HEK293 (cell line): Measurements from ENCODE around the gene USP5.

ENCODE experiments used
- BCL11A ChIP-seq: fragments of 450-650 bp; formaldehyde crosslinking; IDR thresholded peaks from 2 replicates; pipeline ENCODE4 v1.5.1; 2016; ENCODE audit warnings: low read depth, missing biosample characterization, missing genetic modification characterization
- HIC1 ChIP-seq: fragments of 450-650 bp; formaldehyde crosslinking; IDR thresholded peaks from 2 replicates; pipeline ENCODE4 v1.5.1; 2016; ENCODE audit warnings: missing biosample characterization, missing genetic modification characterization
- HOXC10 ChIP-seq: sonication (generic); formaldehyde crosslinking; IDR thresholded peaks from 2 replicates; pipeline ENCODE4 v1.8.1; 2023; ENCODE audit warnings: mild to moderate bottlenecking, missing genetic modification reagents
- KLF1 ChIP-seq: fragments of 450-650 bp; formaldehyde crosslinking; IDR thresholded peaks from 2 replicates; pipeline ENCODE4 v1.5.1; 2016; ENCODE audit warnings: missing biosample characterization, missing genetic modification characterization
- PBX3 ChIP-seq: sonication (generic); formaldehyde crosslinking; IDR thresholded peaks from 2 replicates; pipeline ENCODE4 v1.8.1; 2022; ENCODE audit warnings: mild to moderate bottlenecking, moderate library complexity, missing genetic modification reagents
- SCRT1 ChIP-seq: fragments of 450-650 bp; formaldehyde crosslinking; IDR thresholded peaks from 2 replicates; pipeline ENCODE4 v1.5.1; 2016; ENCODE audit warnings: missing biosample characterization, missing genetic modification characterization, borderline replicate concordance
- SP3 ChIP-seq: fragments of 450-650 bp; formaldehyde crosslinking; IDR thresholded peaks from 2 replicates; pipeline ENCODE4 v1.5.1; 2016; ENCODE audit warnings: missing biosample characterization, missing genetic modification characterization
- SP7 ChIP-seq: fragments of 450-650 bp; formaldehyde crosslinking; IDR thresholded peaks from 2 replicates; pipeline ENCODE4 v1.5.1; 2016; ENCODE audit warnings: missing biosample characterization, missing genetic modification characterization
- TCF7L2 ChIP-seq: IDR thresholded peaks from 2 replicates; pipeline ENCODE4 v1.6.1; 2011; ENCODE audit warnings: low read depth, mild to moderate bottlenecking, inconsistent platforms, low read length, moderate library complexity, borderline replicate concordance
- WT1 ChIP-seq: fragments of 450-650 bp; formaldehyde crosslinking; IDR thresholded peaks from 2 replicates; pipeline ENCODE4 v1.5.1; 2016; ENCODE audit warnings: missing biosample characterization, missing genetic modification characterization
- YY2 ChIP-seq: fragments of 450-650 bp; formaldehyde crosslinking; IDR thresholded peaks from 2 replicates; pipeline ENCODE4 v1.5.1; 2016; ENCODE audit warnings: missing biosample characterization, missing genetic modification characterization
- ZBTB10 ChIP-seq: fragments of 450-650 bp; formaldehyde crosslinking; IDR thresholded peaks from 2 replicates; pipeline ENCODE4 v1.5.1; 2016; ENCODE audit warnings: missing biosample characterization, missing genetic modification characterization
- ZBTB17 ChIP-seq: fragments of 450-650 bp; formaldehyde crosslinking; IDR thresholded peaks from 2 replicates; pipeline ENCODE4 v1.5.1; 2016; ENCODE audit warnings: missing biosample characterization, missing genetic modification characterization
- ZEB2 ChIP-seq: fragments of 450-650 bp; formaldehyde crosslinking; IDR thresholded peaks from 2 replicates; pipeline ENCODE4 v1.5.1; 2016; ENCODE audit warnings: missing biosample characterization, missing genetic modification characterization
- ZIC2 ChIP-seq: fragments of 450-650 bp; formaldehyde crosslinking; IDR thresholded peaks from 2 replicates; pipeline ENCODE4 v1.5.1; 2016; ENCODE audit warnings: missing biosample characterization, missing genetic modification characterization
- ZNF133 ChIP-seq: fragments of 450-650 bp; formaldehyde crosslinking; IDR thresholded peaks from 2 replicates; pipeline ENCODE4 v1.5.1; 2016; ENCODE audit warnings: missing biosample characterization, missing genetic modification characterization
- ZNF214 ChIP-seq: fragments of 450-650 bp; formaldehyde crosslinking; IDR thresholded peaks from 2 replicates; pipeline ENCODE4 v1.5.1; 2017; ENCODE audit warnings: missing biosample characterization, mild to moderate bottlenecking, missing genetic modification characterization, borderline replicate concordance
- ZNF335 ChIP-seq: fragments of 450-650 bp; formaldehyde crosslinking; conservative IDR thresholded peaks from 2 replicates; pipeline ENCODE4 v1.5.1; 2016; ENCODE audit warnings: missing biosample characterization, missing genetic modification characterization
- ZNF366 ChIP-seq: fragments of 450-650 bp; formaldehyde crosslinking; conservative IDR thresholded peaks from 2 replicates; pipeline ENCODE4 v1.5.1; 2016; ENCODE audit warnings: missing biosample characterization, missing genetic modification characterization
- ZNF391 ChIP-seq: fragments of 450-650 bp; formaldehyde crosslinking; IDR thresholded peaks from 2 replicates; pipeline ENCODE4 v1.5.1; 2016; ENCODE audit warnings: low read depth, missing biosample characterization, missing genetic modification characterization, borderline replicate concordance
- ZNF473 ChIP-seq: fragments of 450-650 bp; formaldehyde crosslinking; IDR thresholded peaks from 2 replicates; pipeline ENCODE4 v1.5.1; 2017; ENCODE audit warnings: missing biosample characterization, missing genetic modification characterization
- ZNF488 ChIP-seq: fragments of 450-650 bp; formaldehyde crosslinking; IDR thresholded peaks from 2 replicates; pipeline ENCODE4 v1.5.1; 2016; ENCODE audit warnings: missing biosample characterization, missing genetic modification characterization
- ZNF513 ChIP-seq: fragments of 450-650 bp; IDR thresholded peaks from 2 replicates; pipeline ENCODE4 v1.5.1; 2018; ENCODE audit warnings: missing biosample characterization, missing genetic modification characterization
- ZNF521 ChIP-seq: fragments of 450-650 bp; formaldehyde crosslinking; IDR thresholded peaks from 2 replicates; pipeline ENCODE4 v1.5.1; 2017; ENCODE audit warnings: missing biosample characterization, mild to moderate bottlenecking, missing genetic modification characterization
- ZNF600 ChIP-seq: fragments of 450-650 bp; formaldehyde crosslinking; IDR thresholded peaks from 2 replicates; pipeline ENCODE4 v1.5.1; 2016; ENCODE audit warnings: missing biosample characterization, missing genetic modification characterization
- ZNF664 ChIP-seq: fragments of 450-650 bp; formaldehyde crosslinking; IDR thresholded peaks from 2 replicates; pipeline ENCODE4 v1.5.1; 2016; ENCODE audit warnings: missing biosample characterization, missing genetic modification characterization
- ZNF776 ChIP-seq: fragments of 450-650 bp; formaldehyde crosslinking; IDR thresholded peaks from 2 replicates; pipeline ENCODE4 v1.5.0; 2017; ENCODE audit warnings: missing biosample characterization, missing genetic modification characterization, borderline replicate concordance
- ZSCAN16 ChIP-seq: fragments of 450-650 bp; formaldehyde crosslinking; IDR thresholded peaks from 2 replicates; pipeline ENCODE4 v1.5.1; 2016; ENCODE audit warnings: missing biosample characterization, missing genetic modification characterization
- ZSCAN4 ChIP-seq: fragments of 450-650 bp; formaldehyde crosslinking; IDR thresholded peaks from 2 replicates; pipeline ENCODE4 v1.5.1; 2017; ENCODE audit warnings: missing biosample characterization, missing genetic modification characterization
- TF ChIP-seq, protein P1 (sequence below): fragments of 450-650 bp; formaldehyde crosslinking; IDR thresholded peaks from 2 replicates; pipeline ENCODE4 v1.5.1; 2016; ENCODE audit warnings: missing biosample characterization, missing genetic modification characterization

Gene USP5

DNA sequence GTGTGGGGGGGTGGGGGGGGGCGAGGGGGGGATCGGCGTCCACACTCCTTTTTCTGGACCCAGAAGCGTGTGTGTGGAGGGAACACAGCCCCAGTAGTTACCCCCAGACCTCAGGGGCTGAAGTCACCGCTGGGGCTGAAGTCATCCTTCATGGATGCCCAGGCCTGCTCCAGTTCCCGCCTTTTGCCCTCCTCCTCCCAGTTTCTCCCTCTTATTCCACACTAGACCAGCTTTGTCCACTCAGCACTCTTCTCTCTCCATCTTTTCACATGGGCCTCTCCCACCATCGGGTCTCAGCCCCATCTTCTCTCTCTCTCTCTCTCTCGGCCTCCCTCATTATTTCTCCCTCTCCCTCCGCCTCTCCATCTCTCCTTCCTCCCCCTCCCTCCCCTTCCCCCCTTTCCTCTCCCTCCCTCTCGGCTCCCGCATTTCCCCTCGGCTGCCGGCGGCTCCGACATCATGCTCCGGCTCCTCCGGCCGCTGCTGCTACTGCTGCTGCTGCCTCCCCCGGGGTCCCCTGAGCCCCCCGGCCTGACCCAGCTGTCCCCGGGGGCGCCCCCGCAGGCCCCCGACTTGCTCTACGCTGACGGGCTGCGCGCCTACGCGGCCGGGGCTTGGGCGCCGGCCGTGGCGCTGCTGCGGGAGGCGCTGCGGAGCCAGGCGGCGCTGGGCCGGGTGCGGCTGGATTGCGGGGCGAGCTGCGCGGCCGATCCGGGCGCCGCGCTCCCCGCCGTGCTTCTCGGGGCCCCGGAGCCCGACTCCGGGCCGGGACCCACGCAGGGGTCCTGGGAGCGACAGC, 23.8 kb upstream of the USP5 start, which contains the start of gene P3H3 (continued):
- peak; percentile 39; the same call in 1 of the 2 replicates for TF ChIP-seq ZSCAN4 (tag by site-specific recombination)
- peak; percentile 30 for TF ChIP-seq ZNF600 (tag by site-specific recombination)
- TF ChIP-seq HIC1 (tag by site-specific recombination): peak; percentile 93
- TF ChIP-seq ZNF366: peak; percentile 99
- peak; percentile 52 for TF ChIP-seq ZNF335 (tag by site-specific recombination)
- TF ChIP-seq ZEB2 (tag by site-specific recombination): peak; percentile 65
- no peak for TF ChIP-seq HOXC10
- peak; percentile 35; the same call in 1 of the 2 replicates for TF ChIP-seq KLF1 (tag by site-specific recombination)
- TF ChIP-seq, protein P1, sequence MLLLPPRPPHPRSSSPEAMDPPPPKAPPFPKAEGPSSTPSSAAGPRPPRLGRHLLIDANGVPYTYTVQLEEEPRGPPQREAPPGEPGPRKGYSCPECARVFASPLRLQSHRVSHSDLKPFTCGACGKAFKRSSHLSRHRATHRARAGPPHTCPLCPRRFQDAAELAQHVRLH (tag by site-specific recombination): peak; percentile 72
- no peak for TF ChIP-seq ZSCAN16 (tag by site-specific recombination)
- TF ChIP-seq ZNF521 (tag by site-specific recombination): no peak
- TF ChIP-seq ZBTB17 (tag by site-specific recombination): peak; percentile 57; the same call in 1 of the 2 replicates
- peak; percentile 81 for TF ChIP-seq YY2 (tag by site-specific recombination)
- no peak for TF ChIP-seq ZNF473
- peak; percentile 75 for TF ChIP-seq WT1 (tag by site-specific recombination)
- TF ChIP-seq ZNF133 (tag by site-specific recombination): no peak
- peak; percentile 26; the same call in 1 of the 2 replicates for TF ChIP-seq ZNF664
- no peak for TF ChIP-seq SCRT1 (tag by site-specific recombination)
- peak; percentile 63; the same call in 1 of the 2 replicates for TF ChIP-seq ZNF391
- no peak for TF ChIP-seq ZIC2 (tag by site-specific recombination)
- peak; percentile 95 for TF ChIP-seq ZBTB10 (tag by site-specific recombination)
- TF ChIP-seq PBX3: no peak; the same call in 1 of the 2 replicates
- peak; percentile 41; the same call in 1 of the 2 replicates for TF ChIP-seq ZNF513 (tag by site-specific recombination)
- no peak for TF ChIP-seq ZNF776 (tag by site-specific recombination)
- peak; percentile 73 for TF ChIP-seq BCL11A (tag by site-specific recombination)
- peak; percentile 84 for TF ChIP-seq SP7 (tag by site-specific recombination)
- TF ChIP-seq ZNF214: no peak
- TF ChIP-seq SP3 (tag by site-specific recombination): peak; percentile 75
- TF ChIP-seq TCF7L2: no peak
- no peak for TF ChIP-seq ZNF488 (tag by site-specific recombination)
